Sigmoid colon (tissue), 4 donors: ENCODE measurements around the gene PTTG2.

Source experiments
- POLR2A ChIP-seq, 2 donors: fragments of 450-650 bp; IDR thresholded peaks; one replicate each; pipeline ENCODE4 v1.6.1; 2016; ENCODE audit warnings: antibody characterized with exemption in 2 of 2, mild to moderate bottlenecking in 2 of 2, moderate library complexity in 2 of 2
- POLR2AphosphoS5 ChIP-seq, 4 donors: sonication (generic); formaldehyde crosslinking; IDR thresholded peaks; one replicate each; pipeline ENCODE4 v1.6.1; 2017; ENCODE audit warnings: antibody characterized with exemption in 4 of 4
- TF ChIP-seq, protein P1 (sequence below), 4 experiments: fragments of 450-650 bp in 3 of 4; fragments of 200-600 bp in 1 of 4; IDR thresholded peaks; one replicate each; pipeline ENCODE4 v1.5.1; 2016 to 2019; ENCODE audit warnings: antibody characterized with exemption in 4 of 4, mild to moderate bottlenecking in 3 of 4, moderate library complexity in 2 of 4

DNA sequence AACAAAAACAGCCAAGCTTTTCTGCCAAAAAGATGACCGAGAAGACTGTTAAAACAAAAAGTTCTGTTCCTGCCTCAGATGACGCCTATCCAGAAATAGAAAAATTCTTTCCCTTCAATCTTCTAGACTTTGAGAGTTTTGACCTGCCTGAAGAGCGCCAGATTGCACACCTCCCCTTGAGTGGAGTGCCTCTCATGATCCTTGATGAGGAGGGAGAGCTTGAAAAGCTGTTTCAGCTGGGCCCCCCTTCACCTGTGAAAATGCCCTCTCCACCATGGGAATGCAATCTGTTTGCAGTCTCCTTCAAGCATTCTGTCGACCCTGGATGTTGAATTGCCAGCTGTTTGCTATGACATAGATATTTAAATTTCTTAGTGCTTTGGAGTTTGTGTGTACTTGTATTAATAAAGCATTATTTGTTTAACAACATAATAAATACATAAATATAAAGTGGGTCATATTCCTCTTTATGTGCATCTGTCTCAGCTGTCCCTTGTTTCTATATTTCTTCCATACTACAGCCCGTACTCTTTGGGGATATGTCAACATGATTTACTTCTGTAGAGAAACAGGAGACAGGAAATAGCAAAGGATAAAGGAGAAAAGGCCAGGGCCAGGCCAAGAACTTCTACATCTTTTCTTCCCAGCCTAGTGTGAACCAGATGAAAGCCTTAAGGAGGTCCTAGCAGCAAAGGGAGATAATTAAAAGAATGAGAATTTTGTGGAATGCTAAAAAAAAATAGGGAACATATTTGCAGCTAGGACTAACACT is 667 bp downstream of the PTTG2 start:
- TF ChIP-seq, protein P1, sequence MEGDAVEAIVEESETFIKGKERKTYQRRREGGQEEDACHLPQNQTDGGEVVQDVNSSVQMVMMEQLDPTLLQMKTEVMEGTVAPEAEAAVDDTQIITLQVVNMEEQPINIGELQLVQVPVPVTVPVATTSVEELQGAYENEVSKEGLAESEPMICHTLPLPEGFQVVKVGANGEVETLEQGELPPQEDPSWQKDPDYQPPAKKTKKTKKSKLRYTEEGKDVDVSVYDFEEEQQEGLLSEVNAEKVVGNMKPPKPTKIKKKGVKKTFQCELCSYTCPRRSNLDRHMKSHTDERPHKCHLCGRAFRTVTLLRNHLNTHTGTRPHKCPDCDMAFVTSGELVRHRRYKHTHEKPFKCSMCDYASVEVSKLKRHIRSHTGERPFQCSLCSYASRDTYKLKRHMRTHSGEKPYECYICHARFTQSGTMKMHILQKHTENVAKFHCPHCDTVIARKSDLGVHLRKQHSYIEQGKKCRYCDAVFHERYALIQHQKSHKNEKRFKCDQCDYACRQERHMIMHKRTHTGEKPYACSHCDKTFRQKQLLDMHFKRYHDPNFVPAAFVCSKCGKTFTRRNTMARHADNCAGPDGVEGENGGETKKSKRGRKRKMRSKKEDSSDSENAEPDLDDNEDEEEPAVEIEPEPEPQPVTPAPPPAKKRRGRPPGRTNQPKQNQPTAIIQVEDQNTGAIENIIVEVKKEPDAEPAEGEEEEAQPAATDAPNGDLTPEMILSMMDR (IDR thresholded peaks at IDR 0.05), result no peak
- no peak for TF ChIP-seq POLR2AphosphoS5 (IDR thresholded peaks at IDR 0.05)
- no peak for TF ChIP-seq POLR2A (IDR thresholded peaks at IDR 0.05)
